Measurements from ENCODE around the gene ZCWPW1. TPM values are rescaled to one million over a fixed set of nuclear protein-coding genes. Genes with fewer than 3 reads are reported as not detected.

ZCWPW1 gene
- 1.0 TPM for polyA plus RNA-seq (2012; ENCODE audit: insufficient read depth, insufficient read length, low read depth)

DNA sequence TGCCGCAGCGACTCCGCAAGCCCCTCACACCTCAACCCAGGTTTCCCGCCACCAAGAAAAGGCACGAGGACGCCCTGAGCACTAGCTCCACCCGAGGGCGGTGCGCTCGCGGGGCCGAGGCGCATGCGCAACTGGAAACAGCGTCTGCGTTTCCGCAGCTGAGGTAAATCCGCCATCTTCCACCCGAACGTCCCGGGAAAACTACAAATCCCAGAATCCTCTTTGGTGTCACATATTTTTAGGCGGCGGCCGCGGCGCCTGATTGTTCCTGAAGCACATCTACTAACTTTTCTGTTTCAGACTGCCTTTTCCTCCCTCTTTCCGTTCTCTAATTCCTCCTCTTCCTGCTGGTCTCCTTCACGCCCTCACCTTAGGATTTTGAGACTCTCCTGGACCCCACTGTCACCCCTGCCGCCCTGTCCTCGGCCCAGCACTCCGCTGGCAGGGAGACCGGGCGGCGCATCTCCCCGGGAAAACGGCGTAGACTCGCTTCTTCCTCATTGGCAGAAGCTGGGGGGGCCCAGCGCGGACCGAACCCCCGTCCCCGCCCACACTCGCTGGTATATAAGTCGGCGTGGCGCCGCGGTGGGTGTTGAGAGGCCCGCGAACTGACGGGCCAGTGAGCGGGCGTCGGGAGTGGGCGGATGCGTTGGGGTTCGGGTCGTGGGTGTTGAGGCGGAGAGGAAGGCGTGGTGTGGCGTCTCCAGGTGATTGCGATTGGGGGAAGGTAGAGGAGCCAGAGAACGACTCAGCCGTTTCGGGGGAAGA, at the start of gene ZCWPW1:
Gene ZCWPW1, minus strand, starts transcription at position 505 of the 768 bp plus-strand sequence. CDS start 8,054 bp downstream, outside the sequence.
- Histone ChIP-seq H3K4me1 (no peaks in the 10 kb centered on the region), H3K27me3 (no peaks in the 10 kb centered on the region), H3K4me3 (ENCODE audit: low read depth, low read length) (peak within 1 kb of the TSS; percentile 81), H3K36me3 (peaks cover 22% of the 10 kb centered on the region), H3K9me3 (no peaks in the 10 kb centered on the region)
- peak; percentile 96 for DNase-seq
- TF ChIP-seq, protein P1, sequence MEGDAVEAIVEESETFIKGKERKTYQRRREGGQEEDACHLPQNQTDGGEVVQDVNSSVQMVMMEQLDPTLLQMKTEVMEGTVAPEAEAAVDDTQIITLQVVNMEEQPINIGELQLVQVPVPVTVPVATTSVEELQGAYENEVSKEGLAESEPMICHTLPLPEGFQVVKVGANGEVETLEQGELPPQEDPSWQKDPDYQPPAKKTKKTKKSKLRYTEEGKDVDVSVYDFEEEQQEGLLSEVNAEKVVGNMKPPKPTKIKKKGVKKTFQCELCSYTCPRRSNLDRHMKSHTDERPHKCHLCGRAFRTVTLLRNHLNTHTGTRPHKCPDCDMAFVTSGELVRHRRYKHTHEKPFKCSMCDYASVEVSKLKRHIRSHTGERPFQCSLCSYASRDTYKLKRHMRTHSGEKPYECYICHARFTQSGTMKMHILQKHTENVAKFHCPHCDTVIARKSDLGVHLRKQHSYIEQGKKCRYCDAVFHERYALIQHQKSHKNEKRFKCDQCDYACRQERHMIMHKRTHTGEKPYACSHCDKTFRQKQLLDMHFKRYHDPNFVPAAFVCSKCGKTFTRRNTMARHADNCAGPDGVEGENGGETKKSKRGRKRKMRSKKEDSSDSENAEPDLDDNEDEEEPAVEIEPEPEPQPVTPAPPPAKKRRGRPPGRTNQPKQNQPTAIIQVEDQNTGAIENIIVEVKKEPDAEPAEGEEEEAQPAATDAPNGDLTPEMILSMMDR (IDR thresholded peaks at IDR 0.05; ENCODE audit: low read depth, low read length): no peak

DNA sequence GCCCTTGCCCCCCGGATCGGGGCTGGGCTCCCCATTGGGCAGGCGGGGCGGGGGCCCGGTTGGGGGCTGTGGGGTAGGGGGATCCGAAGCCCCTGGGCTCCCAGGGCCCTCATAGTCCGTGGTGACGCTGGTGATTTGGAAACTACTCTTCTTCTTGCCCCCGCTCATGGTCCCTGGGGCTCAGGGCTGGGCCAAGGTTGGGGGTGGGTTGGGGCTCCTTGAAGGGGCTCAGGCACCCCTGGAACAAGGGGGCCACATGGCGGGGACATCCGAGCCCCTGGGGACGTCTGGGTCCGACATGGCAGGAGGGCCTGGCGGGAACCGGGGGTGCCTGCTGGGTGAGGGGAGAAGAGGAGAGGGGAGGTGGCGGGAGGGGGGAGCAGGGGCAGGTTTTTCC, 49.4 kb upstream of the ZCWPW1 start:
- TF ChIP-seq, protein P1 (IDR thresholded peaks at IDR 0.05; ENCODE audit: low read depth, low read length): no peak
- peak overlapping the region; percentile 91 for H3K4me3 ChIP-seq (ENCODE audit: low read depth, low read length)

DNA sequence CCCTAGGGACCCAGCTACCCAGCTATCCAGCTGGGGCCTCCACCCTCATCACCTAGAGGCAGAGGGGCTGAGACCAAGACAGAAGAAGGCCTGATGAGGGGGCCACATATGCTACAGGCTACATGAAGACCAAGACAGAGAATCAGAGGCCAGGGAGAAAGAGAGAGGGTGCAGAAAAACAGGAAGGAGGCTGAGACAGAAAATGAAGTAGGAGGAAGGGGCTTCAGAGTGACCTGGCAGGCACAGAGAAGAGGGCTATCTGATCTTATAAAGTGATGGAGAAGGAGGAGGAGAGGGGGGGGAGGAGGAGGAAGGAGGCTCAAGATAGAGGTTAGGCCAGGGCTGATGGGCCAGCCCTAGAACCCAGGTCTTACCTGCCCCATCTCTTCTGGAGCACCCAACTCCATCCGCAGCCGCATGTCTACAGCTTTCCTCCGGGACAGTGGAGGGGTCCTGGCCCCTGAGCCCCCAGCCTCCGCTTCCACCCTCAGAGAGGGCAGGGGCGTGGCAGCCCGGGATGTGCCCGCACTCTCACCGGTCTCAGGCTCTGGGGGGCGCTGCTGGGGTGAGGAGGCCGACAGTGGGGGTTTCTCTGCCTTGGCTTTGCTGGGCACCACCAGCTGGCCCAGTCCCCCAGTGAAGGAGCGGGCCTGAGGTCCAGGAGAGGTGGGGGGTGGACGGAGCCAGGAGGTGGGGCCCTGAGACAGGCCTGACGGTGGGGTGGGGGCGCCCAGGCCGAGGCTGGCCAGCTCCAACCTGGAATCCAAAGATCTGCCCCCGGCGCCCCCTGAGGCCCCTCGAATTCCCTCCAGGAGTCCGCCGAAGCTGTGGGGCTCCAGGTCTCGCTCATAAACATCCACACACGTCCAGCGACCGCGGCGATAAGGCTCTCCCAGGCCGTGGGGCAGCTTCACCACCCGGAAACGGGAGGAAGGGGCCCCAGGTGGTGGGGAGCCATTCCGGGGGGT, 48.7 kb upstream of the ZCWPW1 start:
- H3K36me3 ChIP-seq: peaks cover 13% of the 10 kb centered on the region
- peak; percentile 51 for DNase-seq
- TF ChIP-seq, protein P1 (IDR thresholded peaks at IDR 0.05; ENCODE audit: low read depth, low read length): peak; percentile 16; the same call in 1 of the 2 replicates
- peak overlapping the region; percentile 91 for H3K4me3 ChIP-seq (ENCODE audit: low read depth, low read length)
- H3K4me1 ChIP-seq: peaks cover 4% of the 10 kb centered on the region
- no peaks in the 10 kb centered on the region for H3K27me3 ChIP-seq
- no peaks in the 10 kb centered on the region for H3K9me3 ChIP-seq

More for the DNA sequence above, 49.4 kb upstream of the ZCWPW1 start:
- peaks cover 13% of the 10 kb centered on the region for H3K36me3 ChIP-seq
- H3K9me3 ChIP-seq: no peaks in the 10 kb centered on the region
- H3K27me3 ChIP-seq: no peaks in the 10 kb centered on the region
- H3K4me1 ChIP-seq: peaks cover 3% of the 10 kb centered on the region
- no peak for DNase-seq

GRCh38 chr7:100476101-100476780, 47.7 kb upstream of the ZCWPW1 start:
- DNase-seq: no peak
- peaks cover 4% of the 10 kb centered on the region for H3K4me1 ChIP-seq
- H3K9me3 ChIP-seq: no peaks in the 10 kb centered on the region
- no peaks in the 10 kb centered on the region for H3K27me3 ChIP-seq
- TF ChIP-seq, protein P1 (IDR thresholded peaks at IDR 0.05; ENCODE audit: low read depth, low read length): no peak
- peaks cover 19% of the 10 kb centered on the region for H3K36me3 ChIP-seq
- H3K4me3 ChIP-seq (ENCODE audit: low read depth, low read length): peak overlapping the region; percentile 91

DNA sequence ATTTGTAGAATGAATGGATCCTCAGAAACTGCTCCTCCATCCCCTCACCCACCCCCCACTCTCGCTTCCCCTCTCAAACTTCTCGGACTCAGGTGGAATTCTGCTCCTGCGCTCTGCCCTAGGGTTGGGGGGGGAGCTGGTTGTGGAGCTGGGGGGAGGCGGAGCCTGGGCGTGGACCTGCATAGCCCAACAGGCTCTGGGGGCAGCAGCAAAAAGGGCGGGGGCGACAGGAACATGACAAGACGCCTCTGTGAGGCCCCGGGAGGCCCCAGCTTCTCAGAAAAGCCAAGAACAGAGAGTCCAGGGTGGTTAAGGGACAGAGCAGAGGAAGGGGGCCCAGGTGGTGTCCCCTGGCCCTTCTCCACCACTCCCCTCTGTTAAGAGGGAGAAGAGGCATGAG, 47.0 kb upstream of the ZCWPW1 start:
- no peaks in the 10 kb centered on the region for H3K9me3 ChIP-seq
- no peak overlapping the region; the same call in 1 of the 2 replicates for H3K4me3 ChIP-seq (ENCODE audit: low read depth, low read length)
- no peaks in the 10 kb centered on the region for H3K27me3 ChIP-seq
- TF ChIP-seq, protein P1 (IDR thresholded peaks at IDR 0.05; ENCODE audit: low read depth, low read length): no peak
- no peak for DNase-seq
- peaks cover 4% of the 10 kb centered on the region for H3K4me1 ChIP-seq
- peaks cover 19% of the 10 kb centered on the region for H3K36me3 ChIP-seq

All from BE2C (cell line).